ACC112 (cell line): Measurements from ENCODE around the gene PSMB10.
A peak's percentile ranks its signal among the peaks of the same experiment; 100 is the strongest.
"Not testable (repeated sequence)": the region's sequence is repeated elsewhere in the genome, so short reads cannot be mapped to it uniquely, and the experiment has no call there.

Experiments
- H2AFZ ChIP-seq: fragments of 200-600 bp; sonication (generic); one replicate; pipeline ENCODE4 v1.6.0; 2017; ENCODE audit warnings: antibody characterized with exemption, low read length; ENCODE audit not compliant: unreplicated experiment
- H3K27ac ChIP-seq: fragments of 200-600 bp; sonication (generic); 2 replicates; pipeline ENCODE4 v1.5.1; 2014; ENCODE audit warnings: low read depth, mild to moderate bottlenecking, antibody characterized with exemption, low read length, moderate library complexity
- H3K27me3 ChIP-seq: fragments of 200-600 bp; sonication (generic); 2 replicates; pipeline ENCODE4 v1.6.1; 2014; ENCODE audit warnings: mild to moderate bottlenecking, antibody characterized with exemption, low read length, moderate library complexity, mixed read lengths; ENCODE audit not compliant: insufficient read depth
- H3K36me3 ChIP-seq: fragments of 200-600 bp; sonication (generic); 2 replicates; pipeline ENCODE4 v1.6.1; 2016; ENCODE audit warnings: mild to moderate bottlenecking, antibody characterized with exemption, low read length, moderate library complexity, mixed read lengths; ENCODE audit not compliant: insufficient read depth
- H3K4me1 ChIP-seq: fragments of 200-600 bp; sonication (generic); one replicate; pipeline ENCODE4 v1.6.1; 2016; ENCODE audit warnings: low read length, mixed read lengths; ENCODE audit not compliant: insufficient read depth, unreplicated experiment, control insufficient read depth
- H3K4me3 ChIP-seq: fragments of 200-600 bp; sonication (generic); 2 replicates; pipeline ENCODE4 v1.5.1; 2014; ENCODE audit warnings: mild to moderate bottlenecking, low read depth, low read length
- H3K79me2 ChIP-seq: fragments of 200-600 bp; sonication (generic); one replicate; pipeline ENCODE4 v1.6.0; 2016; ENCODE audit warnings: low read length; ENCODE audit not compliant: control insufficient read depth, unreplicated experiment, insufficient read depth

Gene PSMB10

GRCh38 chr16:67922740-67923139, 13.9 kb downstream of the PSMB10 start:
- Histone ChIP-seq H3K79me2 (peaks cover 13% of the 10 kb centered on the region), H3K36me3 (no peaks in the 10 kb centered on the region), H3K27ac (no peak overlapping the region), H2AFZ (no peak overlapping the region), H3K4me1 (peaks cover 20% of the 10 kb centered on the region), H3K27me3 (no peaks in the 10 kb centered on the region), H3K4me3 (no peak overlapping the region)

DNA sequence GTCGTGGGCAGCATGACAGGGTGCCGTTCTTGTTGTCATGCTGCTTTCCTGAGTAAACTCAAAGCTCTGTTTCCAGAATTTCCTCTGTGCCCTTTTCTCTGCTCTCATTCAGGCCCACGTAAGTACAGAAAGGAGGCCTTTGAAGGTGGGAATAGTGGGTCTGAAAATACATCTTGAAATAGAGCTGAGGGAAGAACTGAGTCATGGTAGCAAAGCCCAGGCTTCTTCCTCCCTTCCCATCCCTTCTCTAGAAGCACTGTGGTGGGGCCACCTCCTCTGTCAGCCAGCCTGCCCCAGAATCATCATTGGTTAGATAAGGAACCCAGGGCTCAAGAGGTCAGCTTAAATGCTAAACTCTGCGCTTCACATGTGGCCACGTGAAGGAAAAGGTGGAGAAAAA, 14.4 kb downstream of the PSMB10 start:
- H3K4me3 ChIP-seq, result no peak overlapping the region
- H2AFZ ChIP-seq, result no peak overlapping the region
- H3K4me1 ChIP-seq, result peaks cover 25% of the 10 kb centered on the region
- no peaks in the 10 kb centered on the region for H3K36me3 ChIP-seq
- H3K27me3 ChIP-seq, result no peaks in the 10 kb centered on the region
- peaks cover 13% of the 10 kb centered on the region for H3K79me2 ChIP-seq
- H3K27ac ChIP-seq, result no peak overlapping the region

GRCh38 chr16:67919622-67920221, 16.9 kb downstream of the PSMB10 start:
- no peak overlapping the region for H3K4me3 ChIP-seq
- no peaks in the 10 kb centered on the region for H3K36me3 ChIP-seq
- peaks cover 28% of the 10 kb centered on the region for H3K4me1 ChIP-seq
- no peak overlapping the region for H3K27ac ChIP-seq
- H2AFZ ChIP-seq, result no peak overlapping the region
- peaks cover 13% of the 10 kb centered on the region for H3K79me2 ChIP-seq
- no peaks in the 10 kb centered on the region for H3K27me3 ChIP-seq

DNA sequence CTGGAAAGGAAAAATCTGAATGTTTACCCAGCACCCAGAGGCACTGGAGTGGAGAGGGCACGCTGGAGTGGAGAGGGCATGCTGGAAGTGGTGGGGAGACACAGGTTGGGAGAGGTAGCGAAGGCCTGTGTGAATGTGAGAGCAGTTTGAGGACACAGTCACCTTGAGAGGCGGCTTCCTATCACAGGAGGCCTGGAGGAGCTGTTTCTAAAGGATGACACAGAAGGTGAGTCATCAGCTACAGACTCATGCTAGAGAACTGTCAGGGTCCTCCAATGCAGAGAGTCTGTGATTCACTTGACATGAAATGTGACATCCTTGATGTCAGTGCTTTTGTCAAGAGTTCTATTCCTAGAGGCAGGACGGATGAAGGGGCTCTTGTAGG, 18.8 kb downstream of the PSMB10 start:
- Histone ChIP-seq H3K4me1 (peaks cover 28% of the 10 kb centered on the region), H3K27ac (peak overlapping the region; percentile 65), H3K79me2 (peaks cover 13% of the 10 kb centered on the region), H3K36me3 (no peaks in the 10 kb centered on the region), H3K4me3 (no peak overlapping the region), H3K27me3 (no peaks in the 10 kb centered on the region), H2AFZ (no peak overlapping the region)

DNA sequence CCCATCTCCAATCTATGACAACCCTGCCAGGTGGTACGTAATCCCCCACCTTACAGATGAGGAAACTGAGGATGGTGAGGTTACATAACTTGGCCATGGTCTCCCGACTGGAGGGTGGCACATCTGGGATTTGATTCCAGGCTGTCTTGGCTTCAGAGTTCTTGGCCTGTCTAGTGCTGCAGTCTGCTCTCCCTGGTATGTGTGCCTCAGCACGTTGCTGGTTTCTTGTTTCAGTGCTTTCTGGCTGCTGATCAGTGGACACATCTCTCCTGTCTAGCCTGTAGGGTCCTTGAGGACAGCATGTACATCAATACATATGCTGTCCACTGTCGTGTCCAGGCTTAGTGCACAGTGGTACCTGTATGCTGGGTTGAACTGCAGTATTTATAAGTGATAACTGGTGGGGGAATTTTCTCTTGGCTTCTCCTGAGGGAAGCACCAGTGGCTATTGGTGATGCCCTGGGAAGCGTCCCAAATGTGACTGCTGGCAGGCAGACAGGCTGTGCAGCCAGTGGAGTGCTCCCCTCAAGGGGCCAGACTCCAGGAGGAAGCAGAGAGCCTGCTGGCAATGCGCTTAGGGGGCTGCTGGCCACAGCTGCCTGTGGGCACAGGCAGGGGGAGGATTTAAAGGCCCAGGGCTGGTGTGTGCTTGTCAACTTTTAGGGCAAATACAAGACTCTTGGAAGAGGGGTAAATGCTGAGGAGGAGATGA, 19.4 kb downstream of the PSMB10 start:
- Histone ChIP-seq H3K4me1 (peaks cover 28% of the 10 kb centered on the region), H3K27ac (peak overlapping the region; percentile 65), H3K36me3 (no peaks in the 10 kb centered on the region), H3K27me3 (no peaks in the 10 kb centered on the region), H3K79me2 (peaks cover 13% of the 10 kb centered on the region), H3K4me3 (no peak overlapping the region), H2AFZ (no peak overlapping the region)

GRCh38 chr16:67915831-67916723, 20.6 kb downstream of the PSMB10 start:
- peaks cover 28% of the 10 kb centered on the region for H3K4me1 ChIP-seq
- H3K27ac ChIP-seq, result 0 out of 2 replicates have a peak overlapping the region, but pooled peaks have one; percentile 65
- H3K36me3 ChIP-seq, result no peaks in the 10 kb centered on the region
- H3K79me2 ChIP-seq, result peaks cover 13% of the 10 kb centered on the region
- H3K27me3 ChIP-seq, result no peaks in the 10 kb centered on the region
- no peak overlapping the region for H2AFZ ChIP-seq
- no peak overlapping the region for H3K4me3 ChIP-seq

DNA sequence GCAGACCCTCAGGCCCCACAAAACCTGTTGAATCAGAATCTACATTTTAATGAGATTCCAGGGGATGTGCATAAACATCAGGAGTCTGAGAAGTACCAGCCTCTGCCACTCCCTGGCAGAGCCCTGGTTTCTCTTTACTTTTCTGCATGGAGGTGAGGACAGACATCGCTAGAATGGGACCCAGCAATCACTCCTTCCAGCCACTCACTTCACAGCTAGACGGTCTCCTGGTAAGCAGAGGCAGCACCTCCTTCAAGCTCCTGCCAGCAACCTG, 21.2 kb downstream of the PSMB10 start:
- H3K27me3 ChIP-seq, H3K27ac ChIP-seq, H3K36me3 ChIP-seq, H3K4me3 ChIP-seq, H2AFZ ChIP-seq: not testable (repeated sequence)
- peaks cover 28% of the 10 kb centered on the region for H3K4me1 ChIP-seq
- peaks cover 13% of the 10 kb centered on the region for H3K79me2 ChIP-seq

GRCh38 chr16:67914758-67915495, 21.7 kb downstream of the PSMB10 start:
- peaks cover 13% of the 10 kb centered on the region for H3K79me2 ChIP-seq
- no peak overlapping the region for H2AFZ ChIP-seq
- H3K36me3 ChIP-seq, result no peaks in the 10 kb centered on the region
- no peak overlapping the region for H3K27ac ChIP-seq
- H3K27me3 ChIP-seq, result no peaks in the 10 kb centered on the region
- H3K4me1 ChIP-seq, result peaks cover 28% of the 10 kb centered on the region
- no peak overlapping the region for H3K4me3 ChIP-seq

DNA sequence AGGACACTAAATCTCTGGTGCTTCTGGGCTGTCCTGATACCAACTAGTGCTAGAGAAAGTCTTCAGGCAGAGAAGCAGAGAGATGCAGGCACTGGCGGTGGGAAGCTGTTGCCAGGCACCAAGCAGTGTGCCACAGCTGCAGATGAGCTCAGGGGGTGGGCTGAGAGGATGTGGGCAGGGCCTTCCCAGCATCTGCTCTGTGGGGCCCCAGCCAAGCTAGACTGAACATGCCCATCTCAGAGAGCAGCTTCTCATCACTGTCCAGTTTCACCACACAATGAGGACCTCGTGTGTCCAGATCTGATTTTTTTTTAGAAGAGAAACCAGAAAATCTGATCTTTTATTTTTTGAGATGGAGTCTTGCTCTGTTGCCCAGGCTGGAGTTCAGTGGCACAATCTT, 26.5 kb downstream of the PSMB10 start:
- Histone ChIP-seq H3K27ac (no peak overlapping the region), H2AFZ (no peak overlapping the region), H3K27me3 (no peaks in the 10 kb centered on the region), H3K79me2 (no peaks in the 10 kb centered on the region), H3K36me3 (0 out of 2 replicates have a peak, but pooled peaks cover 5% of the 10 kb centered on the region), H3K4me3 (no peak overlapping the region), H3K4me1 (no peaks in the 10 kb centered on the region)

GRCh38 chr16:67909056-67909742, 27.5 kb downstream of the PSMB10 start:
- no peak overlapping the region for H3K27ac ChIP-seq
- no peak overlapping the region for H2AFZ ChIP-seq
- H3K4me3 ChIP-seq, result no peak overlapping the region
- H3K27me3 ChIP-seq, result no peaks in the 10 kb centered on the region
- H3K4me1 ChIP-seq, result no peaks in the 10 kb centered on the region
- 0 out of 2 replicates have a peak, but pooled peaks cover 5% of the 10 kb centered on the region for H3K36me3 ChIP-seq
- H3K79me2 ChIP-seq, result no peaks in the 10 kb centered on the region
